ENCODE results near the gene SYNRG.

Gene SYNRG, protein sequence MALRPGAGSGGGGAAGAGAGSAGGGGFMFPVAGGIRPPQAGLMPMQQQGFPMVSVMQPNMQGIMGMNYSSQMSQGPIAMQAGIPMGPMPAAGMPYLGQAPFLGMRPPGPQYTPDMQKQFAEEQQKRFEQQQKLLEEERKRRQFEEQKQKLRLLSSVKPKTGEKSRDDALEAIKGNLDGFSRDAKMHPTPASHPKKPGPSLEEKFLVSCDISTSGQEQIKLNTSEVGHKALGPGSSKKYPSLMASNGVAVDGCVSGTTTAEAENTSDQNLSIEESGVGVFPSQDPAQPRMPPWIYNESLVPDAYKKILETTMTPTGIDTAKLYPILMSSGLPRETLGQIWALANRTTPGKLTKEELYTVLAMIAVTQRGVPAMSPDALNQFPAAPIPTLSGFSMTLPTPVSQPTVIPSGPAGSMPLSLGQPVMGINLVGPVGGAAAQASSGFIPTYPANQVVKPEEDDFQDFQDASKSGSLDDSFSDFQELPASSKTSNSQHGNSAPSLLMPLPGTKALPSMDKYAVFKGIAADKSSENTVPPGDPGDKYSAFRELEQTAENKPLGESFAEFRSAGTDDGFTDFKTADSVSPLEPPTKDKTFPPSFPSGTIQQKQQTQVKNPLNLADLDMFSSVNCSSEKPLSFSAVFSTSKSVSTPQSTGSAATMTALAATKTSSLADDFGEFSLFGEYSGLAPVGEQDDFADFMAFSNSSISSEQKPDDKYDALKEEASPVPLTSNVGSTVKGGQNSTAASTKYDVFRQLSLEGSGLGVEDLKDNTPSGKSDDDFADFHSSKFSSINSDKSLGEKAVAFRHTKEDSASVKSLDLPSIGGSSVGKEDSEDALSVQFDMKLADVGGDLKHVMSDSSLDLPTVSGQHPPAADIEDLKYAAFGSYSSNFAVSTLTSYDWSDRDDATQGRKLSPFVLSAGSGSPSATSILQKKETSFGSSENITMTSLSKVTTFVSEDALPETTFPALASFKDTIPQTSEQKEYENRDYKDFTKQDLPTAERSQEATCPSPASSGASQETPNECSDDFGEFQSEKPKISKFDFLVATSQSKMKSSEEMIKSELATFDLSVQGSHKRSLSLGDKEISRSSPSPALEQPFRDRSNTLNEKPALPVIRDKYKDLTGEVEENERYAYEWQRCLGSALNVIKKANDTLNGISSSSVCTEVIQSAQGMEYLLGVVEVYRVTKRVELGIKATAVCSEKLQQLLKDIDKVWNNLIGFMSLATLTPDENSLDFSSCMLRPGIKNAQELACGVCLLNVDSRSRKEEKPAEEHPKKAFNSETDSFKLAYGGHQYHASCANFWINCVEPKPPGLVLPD (N-terminal part only)

GRCh38 chr17:37609170-37610040, at the start of gene SYNRG:
TSS of gene SYNRG (minus strand) at chr17:37609418. CDS start at chr17:37609355, 63 bp downstream.
- no peak for TF ChIP-seq EZH2 (IDR thresholded peaks at IDR 0.05; ENCODE audit: borderline replicate concordance, low read length)
- TF ChIP-seq, protein P1, sequence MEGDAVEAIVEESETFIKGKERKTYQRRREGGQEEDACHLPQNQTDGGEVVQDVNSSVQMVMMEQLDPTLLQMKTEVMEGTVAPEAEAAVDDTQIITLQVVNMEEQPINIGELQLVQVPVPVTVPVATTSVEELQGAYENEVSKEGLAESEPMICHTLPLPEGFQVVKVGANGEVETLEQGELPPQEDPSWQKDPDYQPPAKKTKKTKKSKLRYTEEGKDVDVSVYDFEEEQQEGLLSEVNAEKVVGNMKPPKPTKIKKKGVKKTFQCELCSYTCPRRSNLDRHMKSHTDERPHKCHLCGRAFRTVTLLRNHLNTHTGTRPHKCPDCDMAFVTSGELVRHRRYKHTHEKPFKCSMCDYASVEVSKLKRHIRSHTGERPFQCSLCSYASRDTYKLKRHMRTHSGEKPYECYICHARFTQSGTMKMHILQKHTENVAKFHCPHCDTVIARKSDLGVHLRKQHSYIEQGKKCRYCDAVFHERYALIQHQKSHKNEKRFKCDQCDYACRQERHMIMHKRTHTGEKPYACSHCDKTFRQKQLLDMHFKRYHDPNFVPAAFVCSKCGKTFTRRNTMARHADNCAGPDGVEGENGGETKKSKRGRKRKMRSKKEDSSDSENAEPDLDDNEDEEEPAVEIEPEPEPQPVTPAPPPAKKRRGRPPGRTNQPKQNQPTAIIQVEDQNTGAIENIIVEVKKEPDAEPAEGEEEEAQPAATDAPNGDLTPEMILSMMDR (IDR thresholded peaks at IDR 0.05; ENCODE audit: low read length): peak; percentile 53
- Histone ChIP-seq H3K79me2 (ENCODE audit: insufficient read depth, low read length) (peaks cover 35% of the 10 kb centered on the region), H3K4me3 (ENCODE audit: low read depth, low read length, poor library complexity, severe bottlenecking) (peak within 1 kb of the TSS; percentile 97), H3K9me3 (ENCODE audit: low read length) (no peaks in the 10 kb centered on the region), H3K9ac (ENCODE audit: low read length) (peak within 1 kb of the TSS; percentile 99), H2AFZ (ENCODE audit: low read length) (no peak within 1 kb of the TSS), H3K36me3 (ENCODE audit: insufficient read depth, low read length) (peaks cover 37% of the 10 kb centered on the region), H3K27me3 (ENCODE audit: insufficient read depth, low read length) (no peaks in the 10 kb centered on the region), H4K20me1 (ENCODE audit: insufficient read depth, low read length) (no peaks in the 10 kb centered on the region), H3F3A (ENCODE audit: insufficient read depth, low read length) (peaks cover 11% of the 10 kb centered on the region; the same call in 1 of the 2 replicates), H3K4me2 (ENCODE audit: low read length) (peak within 1 kb of the TSS; percentile 83), H3K27ac (ENCODE audit: low read depth, low read length, poor library complexity, severe bottlenecking) (peak within 1 kb of the TSS; percentile 89), H3K4me1 (ENCODE audit: insufficient read depth, low read length, severe bottlenecking) (peaks cover 35% of the 10 kb centered on the region), H3K9me2 (ENCODE audit: low read depth, low read length) (no peaks in the 10 kb centered on the region)

DNA sequence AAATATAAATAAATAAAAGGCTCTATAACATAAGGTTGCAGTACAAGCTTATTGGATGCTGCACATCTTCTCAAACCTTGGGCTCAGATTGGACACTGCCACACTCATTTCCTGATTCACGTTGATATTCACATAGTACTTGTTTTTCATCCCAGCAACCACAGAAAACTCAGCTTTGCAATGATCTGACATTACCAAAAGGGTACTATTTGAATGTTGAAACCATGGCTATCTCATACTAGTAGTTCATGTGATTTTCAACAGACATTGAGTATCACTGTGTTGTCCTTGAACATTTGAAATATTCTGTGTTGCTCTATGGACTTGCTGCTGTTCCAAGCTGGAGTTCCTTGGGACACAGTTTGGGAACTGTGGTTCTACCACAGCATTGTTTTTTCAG, 48.0 kb upstream of the SYNRG start:
- TF ChIP-seq EZH2 (IDR thresholded peaks at IDR 0.05; ENCODE audit: borderline replicate concordance, low read length): no peak
- TF ChIP-seq, protein P1 (IDR thresholded peaks at IDR 0.05; ENCODE audit: low read length): no peak
- no peak overlapping the region for H3K4me2 ChIP-seq (ENCODE audit: low read length)
- H3K9me2 ChIP-seq (ENCODE audit: low read depth, low read length): no peaks in the 10 kb centered on the region
- no peak overlapping the region for H3K27ac ChIP-seq (ENCODE audit: low read depth, low read length, poor library complexity, severe bottlenecking)
- no peaks in the 10 kb centered on the region for H3K4me1 ChIP-seq (ENCODE audit: insufficient read depth, low read length, severe bottlenecking)
- no peaks in the 10 kb centered on the region for H4K20me1 ChIP-seq (ENCODE audit: insufficient read depth, low read length)
- H3K9ac ChIP-seq (ENCODE audit: low read length): no peak overlapping the region
- no peaks in the 10 kb centered on the region for H3K36me3 ChIP-seq (ENCODE audit: insufficient read depth, low read length)
- H3K4me3 ChIP-seq (ENCODE audit: low read depth, low read length, poor library complexity, severe bottlenecking): no peak overlapping the region
- no peaks in the 10 kb centered on the region for H3F3A ChIP-seq (ENCODE audit: insufficient read depth, low read length)
- H3K27me3 ChIP-seq (ENCODE audit: insufficient read depth, low read length): no peaks in the 10 kb centered on the region; the same call in 1 of the 2 replicates
- no peaks in the 10 kb centered on the region for H3K9me3 ChIP-seq (ENCODE audit: low read length)
- no peak overlapping the region for H2AFZ ChIP-seq (ENCODE audit: low read length)
- H3K79me2 ChIP-seq (ENCODE audit: insufficient read depth, low read length): no peaks in the 10 kb centered on the region

Measured in OCI-LY1 (cell line).